Measurements from ENCODE around the gene BTRC. TPM values are rescaled to one million over a fixed set of nuclear protein-coding genes. Genes with fewer than 3 reads are reported as not detected.

The BTRC gene
- total RNA-seq: 7.4 and 14.2 TPM in 2 replicates

DNA sequence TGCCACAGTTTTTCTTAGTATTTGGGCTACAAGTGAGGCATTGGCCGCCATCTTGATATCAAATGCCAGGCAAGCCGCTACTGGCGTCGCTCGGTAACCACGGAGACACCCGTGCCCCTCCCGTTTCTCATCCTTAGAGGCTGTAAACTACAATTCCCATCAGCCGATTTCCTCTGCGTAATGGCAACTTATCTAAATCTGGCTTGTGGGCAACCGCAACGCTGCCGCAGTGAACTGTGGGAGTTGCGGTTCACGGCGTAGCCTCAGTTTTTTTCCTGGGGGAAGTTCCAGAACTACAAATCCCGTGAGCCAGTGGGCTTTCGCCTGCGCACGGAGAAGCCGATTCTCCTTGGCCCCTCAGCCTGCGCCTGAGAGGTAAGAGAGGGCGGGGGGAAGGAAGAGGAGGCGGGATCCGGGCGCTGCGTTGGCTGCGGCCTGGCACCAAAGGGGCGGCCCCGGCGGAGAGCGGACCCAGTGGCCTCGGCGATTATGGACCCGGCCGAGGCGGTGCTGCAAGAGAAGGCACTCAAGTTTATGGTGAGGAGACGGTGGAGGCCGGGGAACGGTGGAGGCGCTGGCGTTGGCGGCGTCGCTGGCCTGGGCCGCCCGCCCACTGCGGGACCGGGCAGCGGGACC, at the start of gene BTRC:
TSS of gene BTRC (plus strand) at position 474 of the 636 bp plus-strand sequence. CDS start at position 490, 16 bp downstream.
- peak; percentile 97 for DNase-seq (ENCODE audit: low read depth)
- TF ChIP-seq, protein P1, sequence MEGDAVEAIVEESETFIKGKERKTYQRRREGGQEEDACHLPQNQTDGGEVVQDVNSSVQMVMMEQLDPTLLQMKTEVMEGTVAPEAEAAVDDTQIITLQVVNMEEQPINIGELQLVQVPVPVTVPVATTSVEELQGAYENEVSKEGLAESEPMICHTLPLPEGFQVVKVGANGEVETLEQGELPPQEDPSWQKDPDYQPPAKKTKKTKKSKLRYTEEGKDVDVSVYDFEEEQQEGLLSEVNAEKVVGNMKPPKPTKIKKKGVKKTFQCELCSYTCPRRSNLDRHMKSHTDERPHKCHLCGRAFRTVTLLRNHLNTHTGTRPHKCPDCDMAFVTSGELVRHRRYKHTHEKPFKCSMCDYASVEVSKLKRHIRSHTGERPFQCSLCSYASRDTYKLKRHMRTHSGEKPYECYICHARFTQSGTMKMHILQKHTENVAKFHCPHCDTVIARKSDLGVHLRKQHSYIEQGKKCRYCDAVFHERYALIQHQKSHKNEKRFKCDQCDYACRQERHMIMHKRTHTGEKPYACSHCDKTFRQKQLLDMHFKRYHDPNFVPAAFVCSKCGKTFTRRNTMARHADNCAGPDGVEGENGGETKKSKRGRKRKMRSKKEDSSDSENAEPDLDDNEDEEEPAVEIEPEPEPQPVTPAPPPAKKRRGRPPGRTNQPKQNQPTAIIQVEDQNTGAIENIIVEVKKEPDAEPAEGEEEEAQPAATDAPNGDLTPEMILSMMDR (conservative IDR thresholded peaks at IDR 0.05; ENCODE audit: low read depth, low read length): no peak
- peak within 1 kb of the TSS; percentile 85 for H3K4me3 ChIP-seq (ENCODE audit: low read depth, low read length)

GRCh38 chr10:101304316-101304715, 49.6 kb upstream of the BTRC start:
- no peak overlapping the region for H3K4me3 ChIP-seq (ENCODE audit: low read depth, low read length)
- DNase-seq (ENCODE audit: low read depth): no peak
- TF ChIP-seq, protein P1 (conservative IDR thresholded peaks at IDR 0.05; ENCODE audit: low read depth, low read length): no peak

- TF ChIP-seq, protein P1 (conservative IDR thresholded peaks at IDR 0.05; ENCODE audit: low read depth, low read length): no peak
- H3K4me3 ChIP-seq (ENCODE audit: low read depth, low read length): no peak overlapping the region
- no peak for DNase-seq (ENCODE audit: low read depth)
These were observed 48.4 kb upstream of the BTRC start for GRCh38 chr10:101305320-101306241.

GRCh38 chr10:101308051-101308450, 45.9 kb upstream of the BTRC start:
- no peak for DNase-seq (ENCODE audit: low read depth)
- TF ChIP-seq, protein P1 (conservative IDR thresholded peaks at IDR 0.05; ENCODE audit: low read depth, low read length): no peak
- H3K4me3 ChIP-seq (ENCODE audit: low read depth, low read length): no peak overlapping the region

DNA sequence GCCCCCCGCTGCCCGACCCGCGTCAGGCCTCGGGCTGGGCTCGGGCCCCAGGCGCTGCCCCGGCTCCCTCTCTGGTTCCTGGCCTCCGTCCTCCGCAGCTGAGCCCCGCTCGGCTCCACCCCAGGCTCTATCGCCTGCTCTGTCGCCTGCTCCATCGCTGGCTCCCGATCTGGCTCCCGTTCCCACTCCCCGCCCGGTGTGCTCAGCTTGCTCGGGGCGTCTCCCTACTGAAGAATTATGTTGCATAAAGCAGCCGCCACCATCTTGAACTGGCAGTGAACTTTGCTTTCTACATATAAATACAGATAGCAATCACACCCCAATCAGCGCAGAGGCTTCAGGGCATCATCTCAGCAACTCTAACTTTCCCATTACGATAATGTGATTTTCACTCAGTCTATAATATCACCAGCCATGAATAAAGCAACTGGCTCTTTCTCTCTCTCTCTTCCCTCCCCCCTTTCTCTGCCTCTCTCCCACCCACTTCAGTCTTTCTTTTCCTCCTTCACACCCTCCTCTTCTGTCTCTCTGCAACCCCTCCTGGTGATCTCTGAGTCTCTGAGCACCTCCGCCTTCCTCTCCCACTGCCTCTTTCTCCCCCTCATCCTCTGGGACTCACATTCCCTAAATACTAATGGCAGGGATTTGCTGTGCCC, 43.3 kb upstream of the BTRC start:
- peak overlapping the region; percentile 55 for H3K4me3 ChIP-seq (ENCODE audit: low read depth, low read length)
- no peak for DNase-seq (ENCODE audit: low read depth)
- TF ChIP-seq, protein P1 (conservative IDR thresholded peaks at IDR 0.05; ENCODE audit: low read depth, low read length): no peak

DNA sequence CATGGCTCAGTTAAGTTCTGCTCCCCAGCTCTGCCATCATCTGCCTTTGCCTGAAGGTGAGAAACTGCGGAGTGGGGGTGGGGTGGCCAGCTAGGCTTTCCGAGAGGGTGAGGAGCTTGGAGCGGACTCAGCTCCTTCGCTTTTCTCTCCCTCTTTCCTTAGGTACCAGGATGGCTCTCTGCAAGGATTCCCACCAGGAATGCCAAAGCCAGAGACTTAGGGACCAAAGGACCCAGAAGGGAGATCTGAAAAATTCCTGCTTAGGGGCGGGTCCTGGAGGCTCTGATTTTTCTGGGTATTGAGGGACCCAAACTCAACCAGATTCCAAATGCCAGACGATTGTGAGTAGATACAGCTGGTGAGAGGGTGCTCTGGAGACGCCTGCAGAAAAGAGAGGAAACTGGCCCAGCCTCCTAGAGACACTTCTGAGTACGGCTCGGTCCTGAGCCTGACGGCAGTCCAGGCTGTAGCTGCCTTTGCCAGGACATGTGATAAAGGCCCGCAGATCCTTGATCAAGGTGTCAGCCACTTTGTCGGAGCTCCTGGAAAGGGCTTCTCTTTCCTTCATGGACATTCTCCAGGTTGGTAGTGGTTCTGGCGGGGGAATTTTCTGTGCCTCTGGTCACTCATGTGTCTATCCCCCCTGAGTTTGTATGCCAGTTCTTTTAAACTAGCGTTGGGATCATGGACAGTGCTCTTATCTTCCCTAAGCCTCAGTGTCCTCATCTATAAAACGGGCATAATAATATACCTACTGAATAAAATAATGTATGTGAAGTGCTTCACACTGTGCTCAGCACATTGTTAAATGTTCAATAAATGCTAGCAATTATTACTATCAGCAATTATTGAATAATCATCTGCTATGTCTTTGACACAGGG, 42.5 kb upstream of the BTRC start:
- TF ChIP-seq, protein P1 (conservative IDR thresholded peaks at IDR 0.05; ENCODE audit: low read depth, low read length): no peak
- DNase-seq (ENCODE audit: low read depth): no peak
- peak overlapping the region; percentile 55 for H3K4me3 ChIP-seq (ENCODE audit: low read depth, low read length)

All from epithelial cell of proximal tubule (primary cell).